Right lobe of liver (tissue), 6 donors: ENCODE results near the gene CFAP61. TPM values are rescaled to one million over a fixed set of nuclear protein-coding genes. Genes with fewer than 3 reads are reported as not detected.

Experiments
- ATAC-seq, 4 donors: fragments of 200-7000 bp; cut with Tn5 transposase; one replicate each; pipeline ENCODE4 v1.9.1; 2020; ENCODE audit warnings: mild to moderate bottlenecking in 4 of 4, moderate library complexity in 4 of 4
- DNase-seq, 3 donors: peaks; one replicate each; pipeline ENCODE4 v3.0.0-alpha.2; 2020
- H3K27ac ChIP-seq, 3 donors: fragments of 200-600 bp; one replicate each; pipeline ENCODE4 v1.8.0; 2022
- H3K27me3 ChIP-seq, 2 donors: fragments of 200-600 bp; one replicate each; pipeline ENCODE4 v1.8.0; 2022
- H3K36me3 ChIP-seq, 4 donors: fragments of 200-600 bp; sonication (generic) in 1 of 4; one replicate each; pipeline versions ENCODE4 v1.5.1 to v1.8.0; 2017 to 2022; ENCODE audit warnings: control low read depth in 1 of 4
- H3K4me1 ChIP-seq, 4 donors: fragments of 200-600 bp; sonication (generic) in 1 of 4; one replicate each; pipeline versions ENCODE4 v1.5.1 to v1.8.0; 2017 to 2022; ENCODE audit warnings: control low read depth in 1 of 4
- H3K4me3 ChIP-seq, 3 donors: fragments of 200-600 bp; one replicate each; pipeline ENCODE4 v1.8.0; 2022
- H3K9me3 ChIP-seq, 4 donors: fragments of 200-600 bp; sonication (generic) in 1 of 4; one replicate each; pipeline versions ENCODE4 v1.5.1 to v1.8.0; 2017 to 2022; ENCODE audit warnings: control low read depth in 1 of 4
- CTCF ChIP-seq, 4 donors: fragments of 200-600 bp in 3 of 4; fragments of 450-650 bp in 1 of 4; IDR thresholded peaks; one replicate each; pipeline versions ENCODE4 v1.5.1 to v1.8.0; 2016 to 2022; ENCODE audit warnings: antibody characterized with exemption in 4 of 4, mild to moderate bottlenecking in 2 of 4
- POLR2A ChIP-seq: fragments of 450-650 bp; IDR thresholded peaks from one replicate; pipeline ENCODE4 v1.6.1; 2017; ENCODE audit warnings: antibody characterized with exemption, mild to moderate bottlenecking
- WGBS: methylation state at CpG from one replicate; pipeline ENCODE4 v1.1.6; 2018; ENCODE audit warnings: low coverage, low lambda C conversion rate; ENCODE audit not compliant: insufficient coverage; ENCODE audit errors: missing lambda C conversion rate; 5-methylcytosine and 5-hydroxymethylcytosine counted together
- intact Hi-C, 2 donors: fragments of 100-400 bp; cut with DNase I; formaldehyde crosslinking; loops; one replicate each; pipeline versions ENCODE4 v1.11.2 to v1.14.1; 2022
- total RNA-seq, 6 experiments: library from RNA; depleted of rRNA in 2 of 6; stranded (reverse); fragments of >200 nt in 2 of 6; fragmentation: NEBNext Ultra II Directional in 3 of 6; extraction: Animal tissue kit (Norgen Biotek cat#: 25700) in 3 of 6; gene quantifications; one replicate each; pipeline versions ENCODE4 v1.1.0 to v1.2.4, GENCODE V29; 2016 to 2023
- donor health status: DM: no; HTN: yes; CAD: no.
- donor health status: DM: no; HTN: no; CAD: no.
- donor health status: DM: no; HTN: no; CAD: no.
- donor health status: DM: no; HTN: yes; CAD: no.
- donor health status: DM: no; HTN: yes; CAD: no.

CFAP61 gene
- total RNA-seq, 6 experiments from 2014 or later = not detected

GRCh38 chr20:20293691-20294385 is 241.5 kb downstream of the CFAP61 start:
- no peak for ATAC-seq
- no peaks in the 10 kb centered on the region for H3K36me3 ChIP-seq
- H3K4me3 ChIP-seq = no peak overlapping the region
- H3K27me3 ChIP-seq = no peaks in the 10 kb centered on the region
- intact Hi-C loops = no loop called here
- TF ChIP-seq POLR2A (no peak), CTCF (IDR thresholded peaks at IDR 0.05) (no peak)
- H3K4me1 ChIP-seq = no peaks in the 10 kb centered on the region
- 58% methylated on average over 6 of the region's 7 CpGs for WGBS
- H3K9me3 ChIP-seq = no peaks in the 10 kb centered on the region
- H3K27ac ChIP-seq = no peak overlapping the region
- no peak for DNase-seq

GRCh38 chr20:20295621-20296498 is 243.5 kb downstream of the CFAP61 start:
- H3K4me3 ChIP-seq = no peak overlapping the region
- no peak for ATAC-seq
- no peaks in the 10 kb centered on the region for H3K27me3 ChIP-seq
- TF ChIP-seq CTCF (IDR thresholded peaks at IDR 0.05) (no peak), POLR2A (no peak)
- H3K36me3 ChIP-seq = no peaks in the 10 kb centered on the region
- H3K27ac ChIP-seq = no peak overlapping the region
- intact Hi-C loops = no loop called here
- H3K9me3 ChIP-seq = no peaks in the 10 kb centered on the region
- WGBS = 77% methylated on average over 5 of the region's 6 CpGs
- DNase-seq = no peak
- no peaks in the 10 kb centered on the region for H3K4me1 ChIP-seq

GRCh38 chr20:20297181-20297580 is 244.8 kb downstream of the CFAP61 start:
- DNase-seq (no peak), ATAC-seq (no peak)
- WGBS = 28% methylated on average over 3 of the region's 3 CpGs
- H3K4me3 ChIP-seq = no peak overlapping the region
- no peaks in the 10 kb centered on the region for H3K4me1 ChIP-seq
- no peaks in the 10 kb centered on the region for H3K9me3 ChIP-seq
- intact Hi-C loops = no loop called here
- H3K36me3 ChIP-seq = no peaks in the 10 kb centered on the region
- no peak overlapping the region for H3K27ac ChIP-seq
- no peaks in the 10 kb centered on the region for H3K27me3 ChIP-seq
- TF ChIP-seq CTCF (IDR thresholded peaks at IDR 0.05) = no peak
- no peak for TF ChIP-seq POLR2A

DNA sequence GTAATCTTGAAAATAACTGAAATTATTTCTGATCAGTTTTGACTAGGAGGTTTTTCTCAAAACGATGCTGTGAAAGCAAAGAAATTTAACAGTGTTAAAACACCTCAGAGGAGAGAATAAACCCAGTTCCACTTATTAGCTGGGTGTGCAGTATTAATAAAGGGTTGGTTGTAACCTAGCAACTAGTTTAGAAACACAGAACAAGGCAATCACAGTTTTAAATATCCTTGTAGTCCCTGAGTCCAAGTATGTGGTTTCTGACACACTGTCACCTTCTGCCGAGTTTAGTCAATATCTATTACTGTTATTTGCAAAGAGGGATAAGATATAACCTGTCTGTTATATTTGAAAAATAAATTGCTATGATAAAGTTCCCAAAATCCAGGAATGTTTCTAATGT is 245.4 kb downstream of the CFAP61 start:
- no peak for TF ChIP-seq CTCF (IDR thresholded peaks at IDR 0.05)
- no peak for TF ChIP-seq POLR2A
- no peaks in the 10 kb centered on the region for H3K4me1 ChIP-seq
- no peaks in the 10 kb centered on the region for H3K36me3 ChIP-seq
- ATAC-seq (no peak), DNase-seq (no peak)
- intact Hi-C loops = no loop called here
- WGBS = 27% methylated on average over 2 of the region's 2 CpGs
- no peaks in the 10 kb centered on the region for H3K9me3 ChIP-seq
- H3K27ac ChIP-seq = no peak overlapping the region
- H3K4me3 ChIP-seq = no peak overlapping the region
- no peaks in the 10 kb centered on the region for H3K27me3 ChIP-seq
